ENCODE results near the gene DOK7. TPM values are rescaled to one million over a fixed set of nuclear protein-coding genes. Genes with fewer than 3 reads are reported as not detected.

The DOK7 gene
- polyA plus RNA-seq, 12 donors: 6.3 to 29.6 (median 11.5) TPM; not detected in 1

DNA sequence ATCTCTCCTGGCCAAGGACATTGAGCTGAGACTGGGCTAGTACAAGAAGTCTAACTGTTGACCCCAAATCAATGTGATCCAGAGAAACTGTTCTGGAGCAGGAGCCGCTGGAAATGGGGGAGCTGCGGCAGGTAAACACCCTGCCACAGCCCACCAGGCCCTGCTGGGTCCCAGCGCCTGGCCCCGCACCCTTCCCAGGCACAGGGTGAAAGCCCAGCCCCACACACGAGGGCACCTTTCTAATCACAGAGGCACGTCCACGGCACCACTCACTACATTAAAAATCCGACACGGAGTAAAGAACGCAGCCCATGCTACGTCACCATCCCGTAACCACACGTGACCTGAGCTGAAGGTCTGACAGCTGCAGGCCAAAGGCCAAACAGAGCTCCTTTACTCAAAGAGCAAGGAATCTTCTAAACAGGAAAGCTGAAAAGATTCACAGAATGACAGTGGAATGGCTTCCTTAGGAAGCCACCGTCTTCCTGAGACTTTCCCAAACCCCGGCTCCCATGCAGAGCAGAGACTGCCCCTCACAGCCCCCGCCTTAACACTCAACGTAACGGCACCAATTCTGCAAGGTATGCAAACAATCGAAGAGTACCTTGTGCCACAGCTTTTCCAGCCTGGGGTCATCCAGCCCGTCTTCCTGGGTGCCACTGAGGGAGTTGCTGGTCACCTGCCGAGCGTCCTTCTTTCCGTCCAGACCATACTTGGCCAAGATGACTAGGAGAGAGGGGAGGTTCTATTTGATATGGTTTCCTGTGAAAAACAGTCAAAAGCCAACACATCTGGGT lies 56.6 kb downstream of the DOK7 start:
- no peak for DNase-seq

- no peak for DNase-seq
These were observed 57.2 kb downstream of the DOK7 start for GRCh38 chr4:3520276-3520675.

DNA sequence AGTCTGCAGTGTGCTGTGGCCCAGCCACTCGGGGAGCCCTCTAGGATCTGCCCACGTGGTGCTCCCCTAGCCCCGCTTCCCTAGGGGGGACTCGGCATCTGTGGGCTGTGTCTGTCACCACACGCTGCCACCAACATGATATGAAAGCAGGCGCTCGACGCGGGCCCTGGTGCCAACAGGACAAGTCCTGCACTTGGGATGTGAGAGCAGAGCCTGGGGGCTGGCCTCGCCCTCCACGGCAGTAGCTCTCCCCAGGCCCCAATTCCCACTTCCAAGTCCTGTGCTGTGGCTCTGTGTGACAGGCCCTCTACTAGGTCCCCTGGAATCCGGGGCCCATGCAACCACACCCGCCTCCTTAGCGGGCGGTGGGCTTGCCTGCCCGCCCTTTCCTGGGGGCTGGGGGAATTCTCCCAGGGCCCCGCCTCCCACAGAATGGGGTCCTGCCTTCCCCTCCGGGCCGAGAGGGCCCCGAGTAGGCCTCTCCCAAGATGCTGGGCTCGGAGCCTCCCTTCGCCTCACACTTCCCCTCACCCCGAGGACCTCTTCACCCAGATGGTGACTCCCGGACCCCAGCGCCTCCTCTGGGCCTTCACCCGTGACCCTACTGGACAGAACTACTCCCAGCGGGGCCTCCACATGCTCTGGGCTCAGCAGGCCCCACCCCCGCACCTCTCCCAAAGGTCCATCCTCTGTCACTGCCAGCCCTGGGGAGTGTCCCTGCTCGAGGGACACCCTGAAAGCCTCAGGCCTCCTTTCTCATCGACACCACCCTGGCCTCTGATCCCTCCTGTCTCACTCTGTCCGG lies 57.9 kb downstream of the DOK7 start:
- no peak for DNase-seq

GRCh38 chr4:3521621-3522325 lies 58.7 kb downstream of the DOK7 start:
- no peak for DNase-seq

GRCh38 chr4:3522326-3522640 lies 59.2 kb downstream of the DOK7 start:
- DNase-seq: no peak

GRCh38 chr4:3522651-3523050 lies 59.5 kb downstream of the DOK7 start:
- no peak for DNase-seq

GRCh38 chr4:3523146-3523627 lies 60.1 kb downstream of the DOK7 start:
- no peak for DNase-seq

- no peak for DNase-seq
These were observed 60.6 kb downstream of the DOK7 start for GRCh38 chr4:3523628-3524221.

GRCh38 chr4:3524349-3524748 lies 61.2 kb downstream of the DOK7 start:
- DNase-seq: no peak

GRCh38 chr4:3524920-3525319 lies 61.8 kb downstream of the DOK7 start:
- DNase-seq: no peak

DNA sequence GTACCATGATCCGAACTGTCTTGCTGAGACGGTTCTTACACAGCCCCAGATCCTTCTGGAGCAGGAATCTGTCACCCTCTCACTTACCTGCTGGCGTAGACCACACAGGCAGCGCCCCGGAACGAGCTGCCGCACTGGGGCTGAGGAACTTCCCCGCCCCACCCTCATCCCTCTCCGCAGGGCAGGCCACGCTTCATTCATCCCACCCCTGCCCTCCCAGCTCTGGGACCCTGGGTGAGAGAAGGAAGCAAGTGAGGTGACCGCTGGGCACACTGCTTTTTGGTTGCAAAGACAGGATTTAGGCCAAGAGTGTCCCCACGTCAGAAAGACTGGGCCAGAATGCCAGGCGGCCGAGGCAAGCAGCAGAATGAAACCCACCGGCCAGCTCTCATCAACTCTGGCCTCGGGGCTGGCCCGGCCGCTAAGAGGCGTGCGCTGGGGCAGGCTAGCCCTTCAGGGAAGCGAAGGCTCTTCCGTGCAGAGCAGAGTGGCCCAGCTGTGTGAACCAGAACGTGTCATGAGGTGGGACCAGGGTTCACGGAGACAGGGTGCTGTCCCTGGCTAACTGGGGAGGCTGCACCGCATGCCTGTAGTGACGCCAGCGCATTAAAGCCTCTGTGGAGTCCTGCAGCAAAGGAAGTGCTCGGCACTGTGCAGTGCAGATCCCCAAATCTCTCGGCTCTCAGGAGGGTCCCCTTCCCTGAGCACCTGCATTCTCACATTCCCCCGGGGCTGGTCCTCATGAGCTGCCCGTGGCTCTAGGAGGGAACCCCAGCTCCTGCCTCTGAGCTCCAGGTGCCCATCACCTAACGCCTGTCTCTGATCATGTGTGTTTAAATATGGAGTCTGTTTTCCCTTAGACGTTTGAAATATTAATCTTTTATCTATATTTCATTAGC lies 62.7 kb downstream of the DOK7 start:
- DNase-seq: no peak

DNA sequence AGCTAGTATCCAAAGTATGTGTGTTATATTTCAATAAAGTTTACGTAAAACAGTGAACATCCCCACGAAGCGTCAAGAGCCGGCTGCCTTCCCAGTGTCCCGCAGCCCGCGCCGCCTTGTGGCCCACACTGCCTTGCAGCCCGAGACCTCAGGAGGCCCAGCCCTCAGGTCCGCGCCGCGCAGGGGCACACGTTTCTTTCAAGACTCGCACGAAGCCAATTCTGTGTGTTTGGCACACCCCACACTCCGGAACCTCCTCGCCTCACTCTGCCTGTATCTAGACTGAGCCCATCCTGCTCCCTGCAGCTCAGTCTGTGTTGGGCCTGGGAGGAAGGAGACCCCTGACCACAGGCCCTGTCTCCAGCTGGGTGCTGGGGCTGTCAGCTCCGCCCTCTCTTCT lies 63.4 kb downstream of the DOK7 start:
- DNase-seq: no peak

- DNase-seq: no peak
These were observed 64.2 kb downstream of the DOK7 start for GRCh38 chr4:3527101-3527913.

GRCh38 chr4:3527914-3528876 lies 65.1 kb downstream of the DOK7 start:
- no peak for DNase-seq

GRCh38 chr4:3529363-3529762 lies 66.3 kb downstream of the DOK7 start:
- DNase-seq: no peak

- no peak for DNase-seq
These were observed 66.9 kb downstream of the DOK7 start for GRCh38 chr4:3530051-3530450.

- DNase-seq: no peak
These were observed 67.7 kb downstream of the DOK7 start for GRCh38 chr4:3530663-3531254.

- no peak for DNase-seq
These were observed 68.3 kb downstream of the DOK7 start for GRCh38 chr4:3531318-3531878.
